ENCODE measurements around the gene CDK5.

The CDK5 gene

DNA sequence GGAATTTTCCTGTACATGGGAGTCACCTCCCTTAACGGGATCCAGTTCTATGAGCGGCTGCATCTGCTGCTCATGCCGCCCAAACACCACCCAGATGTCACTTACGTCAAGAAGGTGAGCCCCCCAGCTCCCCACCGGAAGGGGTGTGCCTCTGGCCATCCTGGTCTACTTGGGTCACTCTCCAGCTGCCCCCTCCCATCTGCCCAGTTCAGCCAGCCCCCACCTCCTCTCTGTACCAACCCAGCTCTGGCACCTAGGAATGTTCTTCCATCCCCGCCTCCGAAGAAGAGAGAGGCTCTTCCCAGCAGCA is 17.9 kb upstream of the CDK5 start:
- H3K4me1 ChIP-seq (ENCODE audit: low read length), result peaks cover 20% of the 10 kb centered on the region
- H3K27me3 ChIP-seq (ENCODE audit: low read depth, low read length), result no peaks in the 10 kb centered on the region
- H3K79me2 ChIP-seq (ENCODE audit: low read length), result peaks cover 24% of the 10 kb centered on the region
- H4K20me1 ChIP-seq (ENCODE audit: insufficient read depth, low read length), result no peaks in the 10 kb centered on the region
- no peak overlapping the region for H3K4me3 ChIP-seq (ENCODE audit: low read length)
- H3K27ac ChIP-seq (ENCODE audit: low read length), result no peak overlapping the region
- peaks cover 23% of the 10 kb centered on the region for H3K36me3 ChIP-seq (replicated peaks; ENCODE audit: low read depth, low read length)
- TF ChIP-seq, protein P1, sequence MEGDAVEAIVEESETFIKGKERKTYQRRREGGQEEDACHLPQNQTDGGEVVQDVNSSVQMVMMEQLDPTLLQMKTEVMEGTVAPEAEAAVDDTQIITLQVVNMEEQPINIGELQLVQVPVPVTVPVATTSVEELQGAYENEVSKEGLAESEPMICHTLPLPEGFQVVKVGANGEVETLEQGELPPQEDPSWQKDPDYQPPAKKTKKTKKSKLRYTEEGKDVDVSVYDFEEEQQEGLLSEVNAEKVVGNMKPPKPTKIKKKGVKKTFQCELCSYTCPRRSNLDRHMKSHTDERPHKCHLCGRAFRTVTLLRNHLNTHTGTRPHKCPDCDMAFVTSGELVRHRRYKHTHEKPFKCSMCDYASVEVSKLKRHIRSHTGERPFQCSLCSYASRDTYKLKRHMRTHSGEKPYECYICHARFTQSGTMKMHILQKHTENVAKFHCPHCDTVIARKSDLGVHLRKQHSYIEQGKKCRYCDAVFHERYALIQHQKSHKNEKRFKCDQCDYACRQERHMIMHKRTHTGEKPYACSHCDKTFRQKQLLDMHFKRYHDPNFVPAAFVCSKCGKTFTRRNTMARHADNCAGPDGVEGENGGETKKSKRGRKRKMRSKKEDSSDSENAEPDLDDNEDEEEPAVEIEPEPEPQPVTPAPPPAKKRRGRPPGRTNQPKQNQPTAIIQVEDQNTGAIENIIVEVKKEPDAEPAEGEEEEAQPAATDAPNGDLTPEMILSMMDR (IDR thresholded peaks at IDR 0.05; ENCODE audit: low read depth, low read length), result no peak
- no peak for TF ChIP-seq EZH2phosphoT487 (IDR thresholded peaks at IDR 0.05; ENCODE audit: low read depth)
- H2AFZ ChIP-seq (ENCODE audit: low read depth, low read length), result no peak overlapping the region
- no peak overlapping the region for H3K9ac ChIP-seq (ENCODE audit: low read length)
- no peak overlapping the region for H3K4me2 ChIP-seq (ENCODE audit: low read length)
- H3K9me3 ChIP-seq (ENCODE audit: insufficient read depth, low read length), result no peaks in the 10 kb centered on the region

- Histone ChIP-seq H3K4me2 (ENCODE audit: low read length) (no peak overlapping the region), H3K4me3 (ENCODE audit: low read length) (no peak overlapping the region), H3K4me1 (ENCODE audit: low read length) (peaks cover 20% of the 10 kb centered on the region), H3K27me3 (ENCODE audit: low read depth, low read length) (no peaks in the 10 kb centered on the region), H3K27ac (ENCODE audit: low read length) (no peak overlapping the region), H2AFZ (ENCODE audit: low read depth, low read length) (no peak overlapping the region), H4K20me1 (ENCODE audit: insufficient read depth, low read length) (no peaks in the 10 kb centered on the region), H3K9me3 (ENCODE audit: insufficient read depth, low read length) (no peaks in the 10 kb centered on the region), H3K79me2 (ENCODE audit: low read length) (peaks cover 18% of the 10 kb centered on the region), H3K36me3 (replicated peaks; ENCODE audit: low read depth, low read length) (peaks cover 26% of the 10 kb centered on the region), H3K9ac (ENCODE audit: low read length) (no peak overlapping the region)
- TF ChIP-seq EZH2phosphoT487 (IDR thresholded peaks at IDR 0.05; ENCODE audit: low read depth), result no peak
These were observed 17.3 kb upstream of the CDK5 start for GRCh38 chr7:151074817-151075661.

GRCh38 chr7:151073990-151074389 is 16.3 kb upstream of the CDK5 start:
- Histone ChIP-seq H3K27ac (ENCODE audit: low read length) (no peak overlapping the region), H4K20me1 (ENCODE audit: insufficient read depth, low read length) (no peaks in the 10 kb centered on the region), H3K9ac (ENCODE audit: low read length) (no peak overlapping the region), H2AFZ (ENCODE audit: low read depth, low read length) (no peak overlapping the region), H3K4me3 (ENCODE audit: low read length) (no peak overlapping the region), H3K36me3 (replicated peaks; ENCODE audit: low read depth, low read length) (peaks cover 31% of the 10 kb centered on the region), H3K27me3 (ENCODE audit: low read depth, low read length) (no peaks in the 10 kb centered on the region), H3K9me3 (ENCODE audit: insufficient read depth, low read length) (no peaks in the 10 kb centered on the region), H3K4me1 (ENCODE audit: low read length) (peaks cover 12% of the 10 kb centered on the region), H3K4me2 (ENCODE audit: low read length) (no peak overlapping the region), H3K79me2 (ENCODE audit: low read length) (peaks cover 8% of the 10 kb centered on the region)
- TF ChIP-seq EZH2phosphoT487 (IDR thresholded peaks at IDR 0.05; ENCODE audit: low read depth), result no peak
- TF ChIP-seq, protein P1 (IDR thresholded peaks at IDR 0.05; ENCODE audit: low read depth, low read length), result no peak

DNA sequence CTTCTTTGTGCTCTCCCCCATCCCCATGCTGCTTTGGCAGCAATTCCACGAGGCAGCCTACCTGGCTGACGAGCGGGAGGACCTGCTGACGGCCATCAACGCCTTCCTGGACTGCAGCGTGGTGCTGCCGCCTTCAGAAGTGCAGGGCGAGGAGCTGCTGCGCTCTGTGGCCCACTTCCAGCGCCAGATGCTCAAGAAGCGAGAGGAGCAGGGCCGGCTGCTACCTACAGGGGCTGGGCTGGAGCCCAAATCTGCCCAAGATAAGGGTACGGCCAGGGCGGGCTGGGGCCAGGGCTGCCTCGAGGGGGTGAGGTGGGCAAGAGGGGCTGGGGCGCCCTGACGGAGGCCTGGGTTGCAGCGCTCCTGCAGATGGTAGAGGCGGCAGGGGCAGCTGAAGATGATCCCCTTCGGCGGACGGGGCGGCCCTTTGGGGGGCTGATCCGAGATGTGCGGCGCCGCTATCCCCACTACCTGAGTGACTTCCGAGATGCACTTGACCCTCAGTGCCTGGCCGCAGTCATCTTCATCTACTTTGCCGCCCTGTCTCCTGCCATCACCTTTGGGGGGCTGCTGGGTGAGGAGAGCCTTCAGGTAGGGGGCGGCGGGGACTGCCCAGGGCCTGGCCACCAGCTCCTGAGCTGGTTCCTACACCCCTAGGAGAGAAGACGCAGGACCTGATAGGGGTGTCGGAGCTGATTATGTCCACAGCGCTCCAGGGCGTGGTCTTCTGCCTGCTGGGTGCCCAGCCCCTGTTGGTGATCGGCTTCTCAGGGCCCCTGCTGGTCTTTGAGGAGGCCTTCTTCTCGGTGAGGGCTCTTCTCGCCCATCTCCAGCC is 13.6 kb upstream of the CDK5 start:
- no peak overlapping the region for H3K4me3 ChIP-seq (ENCODE audit: low read length)
- no peaks in the 10 kb centered on the region for H3K79me2 ChIP-seq (ENCODE audit: low read length)
- no peak overlapping the region for H3K4me2 ChIP-seq (ENCODE audit: low read length)
- TF ChIP-seq EZH2phosphoT487 (IDR thresholded peaks at IDR 0.05; ENCODE audit: low read depth), result no peak
- TF ChIP-seq, protein P1 (IDR thresholded peaks at IDR 0.05; ENCODE audit: low read depth, low read length), result no peak
- H4K20me1 ChIP-seq (ENCODE audit: insufficient read depth, low read length), result no peaks in the 10 kb centered on the region
- no peaks in the 10 kb centered on the region for H3K9me3 ChIP-seq (ENCODE audit: insufficient read depth, low read length)
- no peaks in the 10 kb centered on the region for H3K4me1 ChIP-seq (ENCODE audit: low read length)
- H2AFZ ChIP-seq (ENCODE audit: low read depth, low read length), result no peak overlapping the region
- H3K9ac ChIP-seq (ENCODE audit: low read length), result no peak overlapping the region
- H3K27ac ChIP-seq (ENCODE audit: low read length), result no peak overlapping the region
- no peaks in the 10 kb centered on the region for H3K27me3 ChIP-seq (ENCODE audit: low read depth, low read length)
- H3K36me3 ChIP-seq (replicated peaks; ENCODE audit: low read depth, low read length), result peaks cover 37% of the 10 kb centered on the region
